OCI-LY3 (cell line): ENCODE measurements around the gene HEPN1.

Source experiments
- H2AFZ ChIP-seq: fragments of 200-600, 300-600 bp; shearing (Covaris generic); 2 replicates; pipeline ENCODE4 v1.6.0; 2014; ENCODE audit warnings: antibody characterized with exemption, low read depth, low read length
- H3K27ac ChIP-seq: fragments of 200-600, 300-600 bp; sonication (generic); 2 replicates; pipeline ENCODE4 v1.5.1; 2014; ENCODE audit warnings: mild to moderate bottlenecking, low read length, moderate library complexity, mixed read lengths
- H3K27me3 ChIP-seq: fragments of 200-600, 300-600 bp; sonication (generic); 2 replicates; pipeline ENCODE4 v1.6.1; 2014; ENCODE audit warnings: low read depth, low read length, mixed read lengths
- H3K36me3 ChIP-seq: fragments of 200-600, 300-600 bp; sonication (generic); replicated peaks from 2 replicates; pipeline ENCODE3; 2014; ENCODE audit warnings: low read depth, low read length, mixed read lengths
- H3K4me1 ChIP-seq: fragments of 300-600, 200-600 bp; sonication (generic); 2 replicates; pipeline ENCODE4 v1.6.1; 2014; ENCODE audit warnings: low read length, mixed read lengths
- H3K4me2 ChIP-seq: fragments of 200-600, 300-600 bp; sonication (generic); 2 replicates; pipeline ENCODE4 v1.6.1; 2014; ENCODE audit warnings: low read length, mixed read lengths
- H3K4me3 ChIP-seq: fragments of 300-600, 200-600 bp; sonication (generic); 2 replicates; pipeline ENCODE4 v1.5.1; 2014; ENCODE audit warnings: antibody characterized with exemption, mild to moderate bottlenecking, low read length, moderate library complexity
- H3K79me2 ChIP-seq: fragments of 300-600, 200-600 bp; shearing (Covaris generic); 2 replicates; pipeline ENCODE4 v1.6.1; 2014; ENCODE audit warnings: mild to moderate bottlenecking, low read length, mixed read lengths
- H3K9ac ChIP-seq: fragments of 300-600, 200-600 bp; shearing (Covaris generic); 2 replicates; pipeline ENCODE4 v1.6.0; 2014; ENCODE audit warnings: mild to moderate bottlenecking, low read length, moderate library complexity
- H3K9me3 ChIP-seq: fragments of 200-600, 300-600 bp; shearing (Covaris generic); 2 replicates; pipeline ENCODE4 v1.6.1; 2014; ENCODE audit warnings: low read length, mixed read lengths; ENCODE audit not compliant: insufficient read depth
- H4K20me1 ChIP-seq: fragments of 200-600, 300-600 bp; sonication (generic); 2 replicates; pipeline ENCODE4 v1.6.1; 2016; ENCODE audit warnings: low read length, mixed read lengths; ENCODE audit not compliant: insufficient read depth
- CTCF ChIP-seq: fragments of 200-600, 300-600 bp; sonication (generic); IDR thresholded peaks from 2 replicates; pipeline ENCODE4 v1.5.1; 2014; ENCODE audit warnings: antibody characterized with exemption, low read length, low read depth
- EZH2phosphoT487 ChIP-seq: fragments of 200-600 bp; shearing (Covaris generic); IDR thresholded peaks from 2 replicates; pipeline ENCODE4 v1.6.1; 2018; ENCODE audit warnings: antibody characterized with exemption, mixed run types, low read depth

Gene HEPN1

DNA sequence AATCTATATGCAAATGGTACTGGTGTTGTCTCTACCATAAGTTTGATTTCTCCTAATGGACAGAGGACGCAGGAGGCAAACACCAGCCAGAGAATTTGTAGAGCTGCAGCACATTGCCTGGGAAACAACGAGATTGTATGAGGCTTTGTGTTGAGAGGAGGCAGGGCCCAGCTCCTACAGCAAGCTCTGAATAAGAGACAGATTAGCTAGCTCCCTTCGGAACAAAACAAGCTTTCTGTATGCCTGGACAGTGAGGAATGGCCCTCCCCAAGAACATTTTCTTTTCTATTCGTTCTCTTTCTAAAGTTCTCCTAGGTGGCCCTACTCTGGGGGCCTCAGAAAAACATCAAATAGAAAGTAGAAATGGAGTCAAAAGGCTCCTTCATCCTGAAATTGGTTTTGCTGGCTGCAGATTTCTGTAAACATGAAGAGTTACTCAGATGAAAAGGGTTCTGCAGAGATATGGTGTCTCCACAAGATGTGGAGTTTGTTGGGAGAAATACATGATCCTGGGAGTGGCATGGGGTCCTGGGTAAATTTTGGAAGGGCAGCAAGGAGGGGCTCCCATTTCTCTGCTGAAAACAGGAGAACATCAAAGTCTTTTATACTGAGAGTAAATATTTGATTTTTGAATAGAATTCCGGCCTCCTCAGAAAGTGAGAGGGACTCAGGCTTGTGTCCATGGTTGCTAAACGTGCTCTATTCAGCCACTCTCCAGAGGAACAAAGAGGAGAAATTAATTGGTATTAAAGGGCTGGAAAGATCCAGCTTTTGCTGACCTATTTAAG, 23.6 kb downstream of the HEPN1 start:
- H2AFZ ChIP-seq: no peak overlapping the region
- no peaks in the 10 kb centered on the region for H3K36me3 ChIP-seq
- H4K20me1 ChIP-seq: no peaks in the 10 kb centered on the region
- H3K9ac ChIP-seq: no peak overlapping the region
- H3K9me3 ChIP-seq: no peaks in the 10 kb centered on the region
- H3K27ac ChIP-seq: no peak overlapping the region
- no peak overlapping the region for H3K4me3 ChIP-seq
- TF ChIP-seq CTCF (no peak), EZH2phosphoT487 (no peak)
- no peaks in the 10 kb centered on the region for H3K4me1 ChIP-seq
- H3K79me2 ChIP-seq: no peaks in the 10 kb centered on the region
- H3K4me2 ChIP-seq: no peak overlapping the region
- peaks cover 10% of the 10 kb centered on the region; the same call in 1 of the 2 replicates for H3K27me3 ChIP-seq

DNA sequence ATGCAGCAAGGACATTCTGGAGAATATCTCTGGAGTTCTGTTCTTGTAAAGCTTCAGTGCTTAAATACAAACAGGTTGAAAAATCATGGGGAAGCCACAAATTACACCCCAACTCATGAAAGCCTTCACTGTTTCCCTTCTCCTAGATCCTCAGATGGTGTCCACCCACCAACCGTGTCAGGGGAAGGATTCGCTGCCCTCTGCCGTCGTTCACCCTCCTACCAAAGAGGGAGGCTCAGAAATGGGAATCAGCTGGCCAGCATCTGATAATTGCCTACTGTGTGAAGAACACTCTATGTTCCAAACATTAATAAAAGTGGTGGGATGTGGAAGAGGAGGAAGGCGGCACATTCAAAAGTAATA, 24.2 kb downstream of the HEPN1 start:
- Histone ChIP-seq H3K4me3 (no peak overlapping the region), H4K20me1 (no peaks in the 10 kb centered on the region), H3K27ac (no peak overlapping the region), H3K79me2 (no peaks in the 10 kb centered on the region), H2AFZ (no peak overlapping the region), H3K9me3 (no peaks in the 10 kb centered on the region), H3K9ac (no peak overlapping the region), H3K4me2 (no peak overlapping the region), H3K36me3 (no peaks in the 10 kb centered on the region), H3K27me3 (peaks cover 5% of the 10 kb centered on the region; the same call in 1 of the 2 replicates), H3K4me1 (no peaks in the 10 kb centered on the region)
- TF ChIP-seq EZH2phosphoT487 (no peak), CTCF (no peak)

- no peaks in the 10 kb centered on the region for H3K36me3 ChIP-seq
- H3K9ac ChIP-seq: no peak overlapping the region
- no peaks in the 10 kb centered on the region for H4K20me1 ChIP-seq
- peaks cover 4% of the 10 kb centered on the region; the same call in 1 of the 2 replicates for H3K27me3 ChIP-seq
- no peak overlapping the region for H3K4me2 ChIP-seq
- no peak overlapping the region for H2AFZ ChIP-seq
- TF ChIP-seq CTCF: no peak
- no peak for TF ChIP-seq EZH2phosphoT487
- no peaks in the 10 kb centered on the region for H3K4me1 ChIP-seq
- no peak overlapping the region for H3K27ac ChIP-seq
- H3K79me2 ChIP-seq: no peaks in the 10 kb centered on the region
- H3K4me3 ChIP-seq: no peak overlapping the region
- H3K9me3 ChIP-seq: no peaks in the 10 kb centered on the region
These were observed 24.7 kb downstream of the HEPN1 start for GRCh38 chr11:124943741-124944140.

DNA sequence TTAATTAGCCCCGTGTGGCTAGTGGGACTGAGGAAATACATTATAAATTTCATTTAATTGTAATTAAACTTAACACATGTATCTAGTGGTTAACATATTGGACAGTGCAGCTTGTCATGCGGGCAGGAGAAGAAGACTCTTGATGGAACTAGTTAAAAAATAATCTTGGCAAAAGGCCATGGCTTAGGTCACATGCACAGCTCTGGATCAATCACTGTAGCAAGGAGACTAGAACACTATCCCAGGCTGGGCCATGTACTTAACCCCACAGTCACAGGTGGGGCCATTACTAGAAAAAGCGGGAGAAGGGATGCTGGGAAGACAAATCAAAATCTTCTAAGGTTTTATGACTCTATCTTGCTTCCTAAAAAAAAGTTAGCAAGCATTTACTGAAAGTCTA, 25.5 kb downstream of the HEPN1 start:
- Histone ChIP-seq H3K36me3 (no peaks in the 10 kb centered on the region), H3K27me3 (peaks cover 4% of the 10 kb centered on the region; the same call in 1 of the 2 replicates), H3K79me2 (no peaks in the 10 kb centered on the region), H4K20me1 (no peaks in the 10 kb centered on the region), H3K4me3 (no peak overlapping the region), H2AFZ (no peak overlapping the region), H3K4me1 (no peaks in the 10 kb centered on the region), H3K27ac (no peak overlapping the region), H3K9ac (no peak overlapping the region), H3K4me2 (no peak overlapping the region), H3K9me3 (no peaks in the 10 kb centered on the region)
- TF ChIP-seq CTCF (no peak), EZH2phosphoT487 (no peak)
